HG02885 (cell line): ENCODE results near the gene THAP3.

Experiments used
- ATAC-seq: cut with Tn5 transposase; IDR thresholded peaks from one replicate; pipeline ENCODE4 v1.9.1; 2021; ENCODE audit warnings: mild to moderate bottlenecking; ENCODE audit not compliant: unreplicated experiment, poor library complexity

THAP3 gene

DNA sequence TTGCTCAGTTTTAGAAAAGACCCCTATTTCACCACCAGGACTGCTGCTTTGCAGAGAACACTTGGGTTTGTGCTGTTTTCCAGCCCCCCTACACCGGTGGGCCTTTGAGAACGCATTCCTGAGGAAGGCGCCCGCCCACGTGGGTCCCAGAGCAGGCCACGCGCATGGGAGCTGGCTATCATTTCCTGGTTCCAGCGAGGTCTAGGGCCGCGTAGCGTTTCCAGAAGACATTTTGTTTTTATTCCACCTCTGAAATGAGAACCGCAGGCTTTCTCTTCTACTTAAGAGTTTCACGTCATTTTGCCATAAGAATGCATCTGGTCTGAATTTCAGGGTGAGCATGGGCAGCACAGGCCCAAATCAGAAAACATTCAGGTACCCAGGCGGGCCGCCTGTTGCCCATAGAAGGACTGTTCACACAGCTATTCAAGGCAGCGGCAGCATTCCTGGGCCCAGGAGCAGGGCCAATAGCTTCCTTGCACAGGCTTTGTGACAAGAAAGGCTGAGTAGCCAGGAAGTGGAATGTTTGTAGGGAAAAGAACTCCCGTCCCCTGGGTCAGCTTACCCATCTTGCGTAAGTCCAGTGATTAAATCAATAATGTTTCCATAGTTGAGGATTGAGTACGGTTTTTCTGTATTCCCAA is 20.6 kb upstream of the THAP3 start:
- no peak for ATAC-seq

DNA sequence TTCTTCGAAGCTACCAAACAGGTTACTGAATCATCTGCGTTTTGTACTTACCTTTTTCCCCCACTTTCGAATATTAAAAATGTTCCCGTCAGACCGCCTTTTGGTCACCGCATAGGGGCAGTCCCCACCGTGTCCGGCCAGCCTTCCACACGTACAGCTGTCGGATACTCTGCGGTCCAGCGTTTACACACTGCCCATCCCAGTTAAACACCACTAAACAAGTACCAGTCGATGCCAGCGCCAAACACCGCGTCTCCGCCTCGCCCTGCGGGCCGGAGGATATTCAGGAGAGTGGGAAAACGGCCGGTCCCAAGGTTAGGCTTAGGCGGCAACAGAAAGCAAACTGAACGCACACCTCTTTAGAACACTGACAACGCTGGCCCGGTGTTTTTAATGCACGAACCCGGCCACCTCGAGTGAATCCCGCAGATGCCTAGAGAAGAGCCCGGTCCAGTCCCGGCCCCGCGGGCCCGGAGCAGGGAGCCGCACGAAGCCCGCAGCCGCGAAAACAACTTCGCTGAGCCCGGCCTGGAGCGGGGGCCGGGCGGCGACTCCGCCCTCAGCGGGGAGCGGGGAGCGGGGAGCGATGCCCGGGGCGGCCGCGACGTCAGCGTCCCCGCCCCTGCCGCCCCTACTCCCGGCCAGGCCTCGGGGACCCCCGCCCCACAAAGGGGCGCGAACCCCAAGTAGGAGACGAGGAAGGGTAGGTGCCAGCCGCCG is 11.9 kb upstream of the THAP3 start:
- peak; percentile 41 for ATAC-seq

DNA sequence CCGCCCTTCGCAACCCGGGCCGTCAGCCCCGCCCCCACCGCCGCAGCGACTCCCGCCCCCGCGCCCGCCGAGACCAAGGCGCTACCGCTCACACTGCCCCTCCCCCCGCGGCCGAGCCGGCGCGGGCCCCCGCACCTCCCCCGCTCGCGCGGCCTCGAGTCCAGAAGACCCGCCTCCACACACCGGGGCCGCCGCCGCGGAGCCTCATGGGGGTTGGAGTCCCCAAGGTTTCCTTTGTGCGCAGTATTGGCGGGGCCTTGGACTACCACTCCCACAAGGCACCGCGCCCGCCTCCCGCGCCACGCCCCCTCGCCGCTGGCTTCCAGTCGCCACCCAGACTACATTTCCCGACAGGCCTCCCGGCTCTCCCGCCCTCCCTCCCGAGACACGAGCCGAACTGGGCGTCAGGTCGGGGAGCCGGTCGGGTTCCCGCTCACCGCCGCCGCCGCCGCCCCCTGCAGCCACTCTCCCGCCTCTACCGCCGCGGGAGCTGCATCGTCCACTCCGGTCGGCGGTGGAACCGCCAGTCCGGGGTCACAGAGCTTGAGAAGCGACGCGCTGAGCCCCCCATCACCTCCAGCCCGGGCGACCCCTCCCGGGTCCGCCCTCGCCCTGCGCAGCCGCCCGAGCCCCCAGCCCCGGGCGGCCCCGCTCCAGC is 11.2 kb upstream of the THAP3 start, which contains the start of gene PHF13:
Gene PHF13 (plus strand): TSS at position 371 of the 658 bp plus-strand sequence. CDS start 336 bp downstream, outside the sequence.
- peak; percentile 89 for ATAC-seq

DNA sequence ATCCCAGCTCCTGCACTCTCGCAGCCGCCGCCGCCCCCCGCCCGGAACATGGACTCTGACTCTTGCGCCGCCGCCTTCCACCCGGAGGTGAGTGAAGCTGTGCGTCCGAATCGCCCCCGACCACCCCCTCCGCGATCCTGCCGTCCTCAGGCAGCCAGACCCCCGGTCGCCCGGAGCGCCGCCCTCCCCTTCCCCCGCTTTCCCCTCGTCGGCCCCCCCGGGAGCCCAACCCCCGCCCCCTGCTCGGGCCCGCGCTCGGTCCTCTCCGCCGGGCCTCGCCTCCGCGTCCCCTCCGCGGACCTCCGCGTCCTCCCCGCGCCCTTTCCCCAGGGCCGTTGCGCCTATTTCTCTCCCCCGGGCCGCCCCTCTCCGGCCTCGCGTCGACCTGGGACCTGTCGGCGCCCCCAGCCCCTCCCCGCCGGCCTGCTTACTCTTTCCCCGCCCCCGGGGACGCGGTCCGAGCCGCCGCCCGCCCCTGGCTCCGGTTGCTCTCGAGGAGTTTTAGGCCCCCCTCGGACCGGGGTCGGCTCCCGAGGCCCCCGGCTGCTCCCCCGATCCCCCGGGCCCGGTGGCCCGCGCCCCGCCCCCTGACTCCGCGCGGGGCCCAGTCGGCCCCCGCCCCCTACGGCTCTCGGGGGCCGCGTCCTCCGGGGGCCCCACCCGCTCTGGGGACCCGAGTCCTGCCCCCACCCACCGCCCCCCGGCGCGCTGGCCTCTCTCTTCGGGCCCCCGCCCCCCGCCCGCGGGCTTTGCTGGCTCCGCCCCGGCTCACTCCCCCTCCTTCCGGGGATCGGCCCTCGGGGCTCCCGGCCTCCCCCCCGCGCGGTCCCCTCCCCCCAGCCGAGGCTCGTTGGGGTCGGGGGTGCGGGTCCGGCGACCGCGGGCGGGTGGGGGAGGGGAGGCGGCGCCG is 10.4 kb upstream of the THAP3 start:
- ATAC-seq = no peak

DNA sequence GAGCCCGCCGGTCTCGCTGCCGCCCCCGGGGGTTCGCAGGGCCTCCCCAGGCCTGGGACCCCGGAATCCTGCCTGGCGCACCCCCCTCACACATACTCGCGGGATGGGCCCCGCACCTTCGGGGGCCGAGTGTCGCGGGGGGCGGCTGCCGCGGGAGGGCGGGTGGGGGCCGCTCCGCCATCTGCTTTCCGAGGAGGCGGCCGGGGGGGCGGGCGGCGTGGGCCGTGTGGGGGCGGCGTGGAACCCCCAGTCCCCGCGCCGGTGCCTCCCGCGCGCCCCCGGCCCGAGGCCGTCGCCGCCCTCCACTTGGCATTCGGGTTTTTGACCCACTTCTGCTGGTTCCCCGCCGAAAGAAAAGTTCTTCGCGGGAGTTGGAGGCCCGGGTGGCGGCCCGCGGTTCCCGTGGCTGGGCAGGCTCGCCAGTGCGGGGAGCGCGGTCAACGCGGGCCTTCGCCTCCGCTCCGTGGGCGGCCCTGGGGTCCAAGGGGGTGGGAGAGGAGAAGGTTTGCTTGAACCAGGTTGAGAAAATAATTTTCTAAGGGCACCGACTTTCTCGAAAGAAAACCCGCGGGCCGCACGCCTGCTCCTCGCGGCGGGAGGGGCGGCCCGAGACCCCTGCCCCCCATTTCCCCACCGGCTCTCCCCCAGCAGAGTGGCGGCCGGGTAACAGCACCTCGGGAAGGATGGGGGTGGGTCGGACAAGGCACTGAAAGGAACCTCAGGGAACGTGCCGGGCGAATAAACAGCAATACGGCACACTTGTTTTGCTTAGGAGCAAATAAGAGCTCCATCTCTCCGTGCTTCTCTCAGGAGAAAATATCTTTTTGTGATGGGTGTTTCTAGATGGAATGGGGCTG is 9.5 kb upstream of the THAP3 start:
- no peak for ATAC-seq

DNA sequence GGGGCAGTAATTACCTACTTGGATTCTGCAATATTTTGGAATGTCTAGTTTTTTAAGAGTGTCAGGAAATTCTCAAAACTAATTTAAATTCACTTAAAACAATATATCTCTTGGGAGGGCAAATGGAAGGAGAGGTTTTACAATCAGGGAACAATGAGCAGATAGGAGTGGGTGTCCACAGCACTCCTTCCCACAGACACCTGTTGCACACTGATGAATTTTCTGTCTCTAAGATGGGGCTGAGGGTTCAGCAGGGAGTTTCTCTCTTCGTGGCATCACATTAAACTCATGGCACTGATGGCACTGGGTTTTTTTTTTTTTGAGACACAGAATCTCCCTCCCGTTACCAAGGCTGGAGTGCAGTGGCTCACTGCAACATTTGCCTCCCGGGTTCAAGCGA is 5.6 kb upstream of the THAP3 start:
- ATAC-seq = no peak

DNA sequence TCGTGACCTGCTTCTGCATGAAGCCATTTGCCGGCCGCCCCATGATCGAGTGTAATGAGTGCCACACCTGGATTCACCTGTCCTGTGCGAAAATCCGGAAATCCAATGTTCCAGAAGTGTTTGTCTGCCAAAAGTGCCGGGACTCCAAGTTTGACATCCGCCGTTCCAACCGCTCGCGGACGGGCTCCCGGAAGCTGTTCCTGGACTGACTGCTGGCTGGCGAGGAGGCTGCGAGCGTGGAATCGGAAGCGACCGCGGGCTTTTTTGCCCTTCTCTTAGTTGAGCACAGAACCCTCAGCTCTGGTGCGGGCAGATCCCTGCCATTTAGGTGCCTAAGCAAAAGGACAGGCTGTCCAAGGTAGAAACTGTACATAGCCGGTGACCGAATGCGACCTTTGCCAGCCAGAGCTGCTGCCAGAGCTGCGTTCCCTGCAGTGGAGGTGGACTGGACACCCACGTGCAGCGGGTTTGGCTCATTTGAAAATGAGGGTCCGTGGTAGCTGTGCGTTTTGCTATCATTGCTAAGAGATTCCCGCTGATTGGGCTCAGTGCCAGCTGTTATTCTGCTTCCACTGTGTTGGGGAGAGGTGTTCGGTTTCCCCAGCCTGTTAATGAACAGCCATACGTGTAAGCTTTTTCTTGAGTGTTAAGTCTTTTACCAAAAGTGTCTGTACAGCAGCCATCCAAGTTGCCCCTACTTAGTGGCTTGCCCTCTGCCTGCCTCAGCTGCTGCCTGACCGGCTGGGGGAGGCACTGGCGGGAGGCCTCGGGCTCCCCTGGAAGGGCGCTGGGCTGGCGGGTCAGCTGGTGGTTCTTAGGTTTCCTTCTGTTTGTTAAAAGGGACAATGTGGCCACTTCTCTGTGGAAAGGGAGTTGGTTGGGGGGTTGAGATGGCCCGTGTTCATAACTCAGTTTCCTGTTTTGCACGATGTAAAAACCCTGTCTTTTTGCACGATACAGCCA is 3.0 kb upstream of the THAP3 start:
- no peak for ATAC-seq

DNA sequence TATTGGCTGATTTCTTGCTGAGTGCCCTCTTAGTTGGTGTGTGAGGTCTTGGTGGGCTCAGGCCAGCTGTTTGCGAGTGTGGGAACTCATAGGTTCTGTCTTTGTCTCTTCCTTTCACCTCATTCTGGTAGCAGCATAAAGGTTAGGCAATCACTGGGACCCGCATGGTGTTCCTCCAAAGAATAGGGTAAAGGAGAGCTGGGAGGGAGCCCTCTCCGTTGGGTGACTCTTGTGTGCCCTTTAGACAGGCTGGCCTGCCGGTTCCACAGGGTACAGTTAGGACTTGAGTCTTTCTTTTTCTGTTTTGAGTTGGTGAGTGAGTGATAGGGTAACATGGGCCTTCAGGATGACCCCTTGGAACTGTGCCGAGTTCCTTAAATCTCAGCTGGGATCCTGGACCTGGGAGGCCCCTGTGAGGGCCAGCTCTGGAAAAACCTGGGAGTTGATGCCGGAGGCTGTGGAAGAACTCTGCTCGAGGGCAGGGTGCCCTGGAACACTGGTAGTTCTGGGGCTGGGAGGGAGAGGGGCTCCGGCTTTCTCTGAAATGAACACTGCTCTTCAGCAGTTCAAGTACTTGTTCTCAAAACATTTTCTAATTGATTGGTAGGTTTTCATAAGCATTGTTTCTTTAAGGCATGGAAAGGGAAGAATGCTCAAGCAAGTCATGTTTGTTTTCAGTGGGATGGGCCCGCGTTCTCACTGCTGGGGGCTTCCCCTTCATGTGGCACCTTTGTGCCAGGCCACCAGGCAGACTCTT is 2.1 kb upstream of the THAP3 start:
- no peak for ATAC-seq

DNA sequence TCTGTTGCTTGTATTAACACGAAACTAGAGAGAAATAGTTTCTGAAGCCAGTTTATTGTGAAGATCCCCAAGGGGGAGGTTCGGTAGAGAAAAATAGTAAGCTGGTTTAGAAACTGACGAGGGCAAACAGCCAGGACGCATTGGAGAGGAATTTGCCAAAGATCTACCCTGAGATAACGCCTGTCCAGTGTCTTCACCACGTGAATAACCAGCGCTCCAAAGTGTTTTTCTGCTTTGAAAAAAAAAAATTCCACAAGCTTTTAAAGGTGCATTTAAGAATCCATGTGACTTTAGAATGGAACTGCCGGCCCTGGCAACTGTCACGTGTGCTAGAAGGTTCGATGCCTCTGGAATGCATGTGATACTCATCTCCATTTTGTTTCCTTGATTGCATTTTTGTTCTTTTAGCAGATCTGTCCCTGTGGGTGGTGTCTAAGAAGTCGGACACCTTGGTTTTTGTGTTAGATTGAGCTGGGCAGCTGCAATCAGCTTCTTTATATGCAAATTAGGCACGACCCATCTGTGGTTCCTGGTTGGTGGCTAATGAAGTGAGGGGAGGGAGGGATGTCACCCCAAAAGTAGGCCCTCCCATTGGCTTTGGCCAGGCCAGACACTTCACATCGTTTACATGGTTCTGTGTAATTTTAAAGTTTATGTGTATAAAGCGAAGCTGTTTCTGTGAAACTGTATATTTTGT is 1.3 kb upstream of the THAP3 start:
- ATAC-seq = no peak

DNA sequence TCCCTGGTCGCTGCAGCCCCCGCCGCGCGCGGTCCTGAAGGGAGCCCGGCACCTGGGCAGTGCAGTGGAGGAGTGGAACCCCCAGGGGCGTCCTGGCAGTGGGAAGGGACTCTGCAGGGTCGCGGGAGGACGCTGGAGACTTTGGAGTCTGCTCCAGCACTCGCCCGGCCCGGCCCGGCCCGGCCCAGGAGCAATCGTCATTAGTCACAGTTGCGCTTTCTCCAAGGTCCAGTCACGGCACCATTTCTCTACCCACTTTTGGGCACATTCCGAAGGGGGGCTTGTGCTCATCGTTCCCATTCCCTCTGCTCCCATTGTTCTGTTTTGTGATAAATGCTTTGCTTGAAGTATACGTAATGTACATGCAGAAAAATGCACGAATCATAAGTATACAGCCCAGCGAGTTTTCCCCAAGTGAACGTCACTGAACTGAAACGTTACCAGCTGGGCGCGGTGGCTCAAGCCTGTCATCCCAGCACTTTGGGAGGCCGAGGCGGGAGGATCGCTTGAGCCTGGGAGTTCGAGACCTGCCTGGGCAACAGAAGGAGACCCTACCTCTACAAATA is 999 bp downstream of the THAP3 start:
- ATAC-seq = peak; percentile 17

DNA sequence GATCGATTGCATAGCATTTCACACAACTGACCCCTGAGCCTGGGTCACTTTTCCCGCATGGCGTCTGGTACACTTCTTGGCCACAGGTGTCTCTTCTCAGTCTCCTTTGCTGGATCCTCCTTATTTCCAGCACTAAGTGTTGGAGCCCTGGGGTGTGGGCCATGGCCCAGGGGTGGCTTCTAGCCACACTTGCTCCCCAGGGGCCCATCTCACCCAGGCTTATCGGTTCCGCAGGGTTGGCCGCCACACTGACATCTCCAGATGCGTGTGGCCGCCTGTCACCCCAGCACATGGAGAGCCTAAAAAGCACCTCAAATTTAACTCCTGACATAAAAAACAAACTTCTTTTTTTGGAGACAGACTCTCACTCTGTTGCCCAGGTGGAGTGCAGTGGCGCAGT is 2.4 kb downstream of the THAP3 start:
- no peak for ATAC-seq

DNA sequence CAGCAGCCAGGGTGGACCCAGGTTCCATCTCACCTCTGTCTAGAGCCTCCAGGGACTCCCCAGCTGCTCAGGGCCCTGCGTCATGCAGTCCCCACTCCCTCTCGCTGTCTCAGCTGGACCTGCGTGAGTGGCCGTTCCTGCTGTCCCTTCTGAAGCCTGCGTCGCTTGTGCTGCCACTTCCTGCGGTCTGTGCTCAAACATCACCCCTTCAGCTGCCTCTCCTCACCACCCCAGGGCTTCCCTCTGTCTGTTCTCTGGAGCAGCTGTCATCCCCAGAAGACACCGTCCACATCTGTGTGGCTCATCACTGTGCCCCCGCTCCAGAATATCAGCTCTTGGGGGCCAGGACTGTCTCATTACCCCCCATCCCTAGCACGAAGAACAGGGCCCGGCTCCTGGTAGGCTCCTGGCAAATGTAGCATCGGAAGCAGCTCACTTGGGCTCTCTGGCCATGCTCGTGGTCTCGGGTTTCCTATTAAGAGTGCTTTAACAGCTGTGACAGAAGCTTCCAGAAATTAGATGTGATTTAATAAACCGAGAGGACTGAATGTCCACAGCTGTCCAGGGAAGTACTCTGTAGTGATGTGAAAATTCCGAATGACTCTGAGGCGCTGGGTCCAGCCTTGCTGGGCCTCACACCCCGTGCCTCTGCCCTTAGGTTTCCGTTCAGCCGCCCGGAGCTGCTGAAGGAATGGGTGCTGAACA is 3.3 kb downstream of the THAP3 start:
- ATAC-seq = no peak

DNA sequence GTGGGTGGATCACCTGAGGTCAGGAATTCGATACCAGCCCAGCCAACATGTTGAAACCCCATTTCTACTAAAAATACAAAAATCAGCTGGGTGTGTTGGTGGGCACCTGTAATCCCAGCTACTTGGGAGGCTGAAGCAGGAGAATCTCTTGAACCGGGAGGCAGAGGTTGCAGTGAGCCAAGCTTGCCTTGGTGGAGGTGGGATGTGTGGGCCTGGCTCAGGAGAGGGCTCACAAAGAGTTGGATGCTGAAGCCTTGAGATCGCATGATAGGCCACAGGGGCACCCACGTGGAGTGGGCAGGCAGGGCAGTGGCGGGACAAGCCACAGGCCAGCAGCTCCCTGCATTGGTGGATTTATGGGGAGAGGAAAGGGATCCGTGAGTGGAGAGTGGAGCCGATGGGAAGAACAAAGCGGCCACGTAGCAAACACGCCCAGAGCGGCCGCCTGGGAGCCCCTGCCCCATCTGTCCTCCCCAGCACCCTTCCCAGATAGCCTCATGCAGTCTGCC is 4.4 kb downstream of the THAP3 start:
- no peak for ATAC-seq

DNA sequence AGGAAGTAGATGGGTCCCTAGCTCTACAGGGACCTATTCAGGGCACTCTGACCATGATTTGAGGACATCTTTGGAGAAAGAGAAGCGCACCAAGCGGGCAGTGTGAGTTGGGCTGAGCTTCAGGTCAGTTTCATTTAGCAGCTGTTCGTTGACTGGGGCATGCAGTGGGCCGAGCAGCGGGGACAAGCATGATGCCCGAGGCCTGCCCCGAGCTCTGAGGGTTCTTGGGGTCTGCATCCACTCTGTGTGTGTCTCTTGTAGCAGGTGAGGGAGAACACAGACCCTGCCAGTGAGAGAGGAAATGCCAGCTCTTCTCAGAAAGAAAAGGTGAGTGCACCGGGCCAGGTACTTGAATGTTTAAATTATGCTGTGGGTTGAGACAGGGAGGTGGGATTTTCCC is 5.4 kb downstream of the THAP3 start:
- ATAC-seq = no peak

DNA sequence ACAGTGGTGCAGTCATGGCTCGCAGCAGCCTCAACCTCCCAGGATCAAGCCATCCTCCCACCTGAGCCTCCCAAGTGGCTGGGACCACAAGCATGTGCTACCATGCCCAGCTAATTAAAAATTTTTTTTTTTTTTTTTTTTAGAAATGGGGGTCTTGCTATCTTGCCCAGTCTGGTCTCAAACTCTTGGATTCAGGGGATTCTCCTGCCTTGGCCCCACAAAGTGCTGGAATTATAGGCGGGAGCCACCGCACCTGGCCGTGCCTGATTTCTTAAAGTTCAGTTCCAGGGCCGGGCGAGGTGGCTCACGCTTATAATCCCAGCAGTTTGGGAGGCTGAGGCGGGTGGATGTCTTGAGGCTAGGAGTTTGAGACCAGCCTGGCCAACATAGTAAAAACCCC is 6.4 kb downstream of the THAP3 start:
- ATAC-seq = no peak
